ENCODE results near the gene SYT15. TPM values are rescaled to one million over a fixed set of nuclear protein-coding genes. Genes with fewer than 3 reads are reported as not detected.

The SYT15 gene
- total RNA-seq, 1 experiment from 2014 or later = 0.64 TPM

DNA sequence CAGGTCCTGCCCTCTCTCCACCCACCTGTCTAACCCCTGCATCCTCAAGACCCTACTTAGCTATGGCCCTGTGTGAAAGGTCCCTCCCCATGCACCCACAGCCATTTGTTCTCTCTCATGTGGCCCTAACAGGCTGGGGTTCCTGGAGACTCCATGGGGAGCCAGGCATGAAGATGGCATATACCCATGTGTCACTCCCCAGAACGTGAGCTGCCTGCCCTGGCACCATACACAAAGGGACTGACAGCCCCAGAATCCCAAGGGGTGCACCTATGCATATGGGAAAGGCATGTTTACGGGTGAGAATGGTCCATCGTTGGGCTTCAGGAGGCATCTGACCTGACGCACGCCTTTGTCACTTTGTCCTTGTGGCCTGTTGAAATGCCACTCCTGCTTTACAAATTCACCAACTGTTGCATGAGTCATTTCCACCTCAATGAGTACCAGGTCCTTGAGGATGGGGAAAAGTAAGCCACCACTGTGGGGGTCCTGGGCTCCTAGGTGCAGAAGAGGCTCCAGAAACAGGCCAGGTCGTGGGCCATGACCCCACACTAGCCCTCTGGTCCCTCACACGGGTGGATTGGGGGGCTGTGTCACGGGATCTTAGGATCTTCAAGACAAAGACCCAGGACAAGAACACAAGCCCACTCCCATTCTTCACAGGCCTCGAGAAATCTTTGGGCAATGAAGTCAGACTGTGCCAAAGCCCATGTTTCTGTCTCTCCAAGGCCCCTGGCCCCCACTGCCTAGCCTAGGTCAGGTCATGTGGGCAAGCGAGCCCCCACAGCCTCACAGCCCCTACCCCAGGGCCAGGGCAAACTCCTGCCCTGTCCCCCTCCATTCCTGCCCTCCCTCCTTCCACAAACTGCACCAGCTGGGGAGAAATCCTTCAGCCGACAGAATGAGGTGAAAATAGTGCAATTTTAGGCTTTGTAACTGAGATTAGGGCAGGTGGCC is 31.1 kb upstream of the SYT15 start:
- intact Hi-C loops (cut with micrococcal nuclease; ENCODE audit: unreplicated experiment) = no loop called here
- Histone ChIP-seq H3K36me3 (ENCODE audit: insufficient read depth, low read length, poor library complexity, severe bottlenecking) (no peaks in the 10 kb centered on the region), H3K4me3 (ENCODE audit: low read depth, low read length, poor library complexity, severe bottlenecking) (no peak overlapping the region), H3K27ac (ENCODE audit: low read depth, low read length, poor library complexity, severe bottlenecking) (no peak overlapping the region), H3K27me3 (replicated peaks; ENCODE audit: insufficient read depth, low read depth, low read length, poor library complexity) (no peaks in the 10 kb centered on the region), H3K4me1 (ENCODE audit: insufficient read depth, low read length, poor library complexity, severe bottlenecking) (no peaks in the 10 kb centered on the region), H3K9me3 (ENCODE audit: low read depth, low read length, poor library complexity, severe bottlenecking) (no peaks in the 10 kb centered on the region)
- POLR2A ChIA-PET (ENCODE audit: low non-redundant PET) = no interaction called here
- no peak for TF ChIP-seq EZH2 (IDR thresholded peaks at IDR 0.05; ENCODE audit: borderline replicate concordance, low read depth, low read length, poor library complexity, severe bottlenecking)
- TF ChIP-seq, protein P1, sequence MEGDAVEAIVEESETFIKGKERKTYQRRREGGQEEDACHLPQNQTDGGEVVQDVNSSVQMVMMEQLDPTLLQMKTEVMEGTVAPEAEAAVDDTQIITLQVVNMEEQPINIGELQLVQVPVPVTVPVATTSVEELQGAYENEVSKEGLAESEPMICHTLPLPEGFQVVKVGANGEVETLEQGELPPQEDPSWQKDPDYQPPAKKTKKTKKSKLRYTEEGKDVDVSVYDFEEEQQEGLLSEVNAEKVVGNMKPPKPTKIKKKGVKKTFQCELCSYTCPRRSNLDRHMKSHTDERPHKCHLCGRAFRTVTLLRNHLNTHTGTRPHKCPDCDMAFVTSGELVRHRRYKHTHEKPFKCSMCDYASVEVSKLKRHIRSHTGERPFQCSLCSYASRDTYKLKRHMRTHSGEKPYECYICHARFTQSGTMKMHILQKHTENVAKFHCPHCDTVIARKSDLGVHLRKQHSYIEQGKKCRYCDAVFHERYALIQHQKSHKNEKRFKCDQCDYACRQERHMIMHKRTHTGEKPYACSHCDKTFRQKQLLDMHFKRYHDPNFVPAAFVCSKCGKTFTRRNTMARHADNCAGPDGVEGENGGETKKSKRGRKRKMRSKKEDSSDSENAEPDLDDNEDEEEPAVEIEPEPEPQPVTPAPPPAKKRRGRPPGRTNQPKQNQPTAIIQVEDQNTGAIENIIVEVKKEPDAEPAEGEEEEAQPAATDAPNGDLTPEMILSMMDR (conservative IDR thresholded peaks at IDR 0.05; ENCODE audit: low read depth, low read length) = no peak
- no TSS peak for BruUV-seq (replicated peaks)
- CTCF ChIA-PET = no interaction called here
- no peak for DNase-seq (ENCODE audit: low spot score)

DNA sequence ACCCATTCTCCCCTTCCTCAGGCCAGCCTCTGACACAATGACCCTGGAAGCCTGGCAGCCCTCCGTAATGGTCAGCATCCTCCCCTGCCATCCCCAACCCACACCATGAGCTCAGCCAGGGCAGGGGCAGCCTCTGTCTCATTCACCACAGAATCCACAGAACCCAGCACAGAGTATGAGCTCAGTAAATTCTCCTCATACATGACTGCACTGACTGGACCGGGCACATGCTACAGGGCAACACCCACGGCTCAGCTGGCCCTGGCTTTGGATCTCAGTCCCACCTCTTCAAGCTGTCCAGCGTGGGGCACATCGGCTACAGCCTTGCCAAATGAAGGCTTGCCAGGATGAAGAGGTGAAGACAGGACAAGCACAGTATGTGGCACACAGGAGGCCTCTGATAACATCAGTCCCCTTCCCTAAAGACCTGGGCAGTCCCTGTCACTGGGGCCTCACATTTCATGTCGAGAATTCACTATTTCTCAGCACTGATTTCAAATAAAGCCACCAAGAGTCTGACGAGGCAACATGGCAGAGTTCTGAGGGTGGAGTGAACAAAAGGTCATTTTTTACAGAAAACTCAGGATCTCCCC is 30.3 kb upstream of the SYT15 start:
- Histone ChIP-seq H3K4me3 (ENCODE audit: low read depth, low read length, poor library complexity, severe bottlenecking) (no peak overlapping the region), H3K4me1 (ENCODE audit: insufficient read depth, low read length, poor library complexity, severe bottlenecking) (no peaks in the 10 kb centered on the region), H3K27ac (ENCODE audit: low read depth, low read length, poor library complexity, severe bottlenecking) (no peak overlapping the region), H3K9me3 (ENCODE audit: low read depth, low read length, poor library complexity, severe bottlenecking) (no peaks in the 10 kb centered on the region), H3K36me3 (ENCODE audit: insufficient read depth, low read length, poor library complexity, severe bottlenecking) (no peaks in the 10 kb centered on the region), H3K27me3 (replicated peaks; ENCODE audit: insufficient read depth, low read depth, low read length, poor library complexity) (no peaks in the 10 kb centered on the region)
- TF ChIP-seq EZH2 (IDR thresholded peaks at IDR 0.05; ENCODE audit: borderline replicate concordance, low read depth, low read length, poor library complexity, severe bottlenecking) = no peak
- TF ChIP-seq, protein P1 (conservative IDR thresholded peaks at IDR 0.05; ENCODE audit: low read depth, low read length) = no peak
- ChIA-PET POLR2A (ENCODE audit: low non-redundant PET) (no interaction called here), CTCF (no interaction called here)
- intact Hi-C loops (cut with micrococcal nuclease; ENCODE audit: unreplicated experiment) = no loop called here
- no TSS peak for BruUV-seq (replicated peaks)
- DNase-seq (ENCODE audit: low spot score) = no peak

DNA sequence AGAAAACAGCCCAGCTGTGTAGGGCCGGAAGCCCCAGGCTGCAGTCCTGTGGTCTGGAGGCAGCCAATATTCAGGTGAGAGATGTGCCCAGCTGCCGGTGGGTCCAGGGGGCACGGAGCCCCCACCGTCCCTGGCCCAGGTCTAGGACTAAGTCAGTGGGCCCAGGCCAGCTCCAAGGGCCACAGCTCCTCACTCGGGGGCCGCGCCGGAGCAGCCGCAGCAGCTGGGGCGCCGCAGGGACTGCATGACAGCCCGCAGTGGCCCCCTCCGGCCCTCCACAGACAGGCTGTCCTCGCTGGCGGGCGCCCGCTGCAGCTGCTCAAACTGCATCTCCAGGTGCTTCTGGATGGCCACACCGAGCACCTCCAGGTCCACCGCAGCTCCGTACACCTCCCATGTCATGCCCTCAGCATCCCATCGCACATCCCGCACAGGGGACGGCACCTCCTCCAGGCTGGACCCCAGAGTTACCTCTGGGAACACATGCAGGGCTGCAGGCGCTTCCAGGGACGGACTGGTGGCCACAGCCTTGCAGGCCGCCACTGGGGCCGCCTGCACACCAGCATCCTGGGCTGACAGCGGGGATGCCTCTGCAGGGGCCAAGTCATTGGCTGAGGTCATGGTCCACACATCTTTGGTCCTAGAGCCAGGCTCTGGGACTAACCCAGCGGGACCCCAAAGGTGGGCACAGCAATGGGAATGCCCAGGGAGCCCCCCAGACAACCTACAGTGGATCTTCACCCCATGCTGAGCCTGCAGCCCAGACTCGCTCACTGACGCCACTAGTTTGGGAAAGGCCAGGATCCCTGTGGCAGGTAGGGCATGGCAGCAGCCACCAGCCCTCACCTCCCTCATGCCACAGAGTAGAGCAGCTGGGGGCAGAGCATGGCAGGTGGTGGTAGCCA is 29.5 kb upstream of the SYT15 start:
- Histone ChIP-seq H3K4me3 (ENCODE audit: low read depth, low read length, poor library complexity, severe bottlenecking) (no peak overlapping the region), H3K4me1 (ENCODE audit: insufficient read depth, low read length, poor library complexity, severe bottlenecking) (no peaks in the 10 kb centered on the region), H3K36me3 (ENCODE audit: insufficient read depth, low read length, poor library complexity, severe bottlenecking) (no peaks in the 10 kb centered on the region), H3K27ac (ENCODE audit: low read depth, low read length, poor library complexity, severe bottlenecking) (no peak overlapping the region), H3K27me3 (replicated peaks; ENCODE audit: insufficient read depth, low read depth, low read length, poor library complexity) (peaks cover 4% of the 10 kb centered on the region), H3K9me3 (ENCODE audit: low read depth, low read length, poor library complexity, severe bottlenecking) (no peaks in the 10 kb centered on the region)
- POLR2A ChIA-PET (ENCODE audit: low non-redundant PET) = no interaction called here
- TF ChIP-seq, protein P1 (conservative IDR thresholded peaks at IDR 0.05; ENCODE audit: low read depth, low read length) = no peak
- TF ChIP-seq EZH2 (IDR thresholded peaks at IDR 0.05; ENCODE audit: borderline replicate concordance, low read depth, low read length, poor library complexity, severe bottlenecking) = no peak
- intact Hi-C loops (cut with micrococcal nuclease; ENCODE audit: unreplicated experiment) = no loop called here
- DNase-seq (ENCODE audit: low spot score) = no peak
- BruUV-seq (replicated peaks) = no TSS peak
- CTCF ChIA-PET = no interaction called here

All from A673 (cell line).